Lower leg skin (tissue), 4 donors: ENCODE measurements around the gene RCAN2. TPM values are rescaled to one million over a fixed set of nuclear protein-coding genes. Genes with fewer than 3 reads are reported as not detected.

Source experiments
- DNase-seq, 2 donors: peaks; one replicate each; pipeline ENCODE4 v3.0.0-alpha.2; 2019; ENCODE audit warnings: low spot score in 2 of 2
- H3K4me3 ChIP-seq: fragments of 200-600 bp; sonication (generic); 2 replicates; pipeline ENCODE4 v1.5.1; 2017; ENCODE audit warnings: mild to moderate bottlenecking, low read depth; ENCODE audit not compliant: poor library complexity, severe bottlenecking
- CTCF ChIP-seq, 3 donors: fragments of 450-650 bp; IDR thresholded peaks; one replicate each; pipeline ENCODE4 v1.5.1; 2016; ENCODE audit warnings: antibody characterized with exemption in 3 of 3, mild to moderate bottlenecking in 3 of 3, moderate library complexity in 2 of 3
- POLR2A ChIP-seq, 2 donors: fragments of 450-650 bp; IDR thresholded peaks; one replicate each; pipeline ENCODE4 v1.6.1; 2016 to 2017; ENCODE audit warnings: antibody characterized with exemption in 2 of 2, mild to moderate bottlenecking in 1 of 2, moderate library complexity in 1 of 2
- WGBS, 2 donors: methylation state at CpG; one replicate each; pipeline ENCODE4 v1.1.5; 2018; 5-methylcytosine and 5-hydroxymethylcytosine counted together
- intact Hi-C: fragments of 100-400 bp; cut with DNase I; formaldehyde crosslinking; loops from one replicate; pipeline ENCODE4 v1.15.0; 2023; ENCODE audit warnings: low total_unique reads
- total RNA-seq, 4 donors: library from RNA; depleted of rRNA; stranded (reverse); fragments of >200 nt; gene quantifications; one replicate each; pipeline ENCODE4 v1.1.0, GENCODE V29; 2016

Gene RCAN2
- total RNA-seq, 4 donors from 2014 or later, result 3.7 to 18.7 (median 12.8) TPM

- intact Hi-C loops, result no loop called here
- TF ChIP-seq POLR2A (IDR thresholded peaks at IDR 0.05), result no peak
- TF ChIP-seq CTCF (IDR thresholded peaks at IDR 0.05), result no peak
- DNase-seq, result no peak
- WGBS, 2 donors, result 90 to 96% methylated on average over 3 of the region's 3 CpGs
- no peak overlapping the region for H3K4me3 ChIP-seq
Observed at GRCh38 chr6:46271728-46272127, 219.5 kb downstream of the RCAN2 start.

GRCh38 chr6:46271107-46271506, 220.1 kb downstream of the RCAN2 start:
- 76 to 88% methylated on average over 4 of the region's 4 CpGs for WGBS, 2 donors

GRCh38 chr6:46270336-46270735, 220.9 kb downstream of the RCAN2 start:
- TF ChIP-seq CTCF (IDR thresholded peaks at IDR 0.05), result no peak
- TF ChIP-seq POLR2A (IDR thresholded peaks at IDR 0.05), result no peak
- no peak overlapping the region for H3K4me3 ChIP-seq
- 85 to 87% methylated on average over 7 of the region's 7 CpGs for WGBS, 2 donors
- intact Hi-C loops, result no loop called here
- no peak for DNase-seq

More at GRCh38 chr6:46271107-46271506, 220.1 kb downstream of the RCAN2 start:
- no peak for DNase-seq
- intact Hi-C loops, result no loop called here
- TF ChIP-seq CTCF (IDR thresholded peaks at IDR 0.05), result no peak
- TF ChIP-seq POLR2A (IDR thresholded peaks at IDR 0.05), result no peak
- no peak overlapping the region for H3K4me3 ChIP-seq

- intact Hi-C loops, result no loop called here
- TF ChIP-seq CTCF (IDR thresholded peaks at IDR 0.05) (no peak), POLR2A (IDR thresholded peaks at IDR 0.05) (no peak)
- DNase-seq, result no peak
- H3K4me3 ChIP-seq, result no peak overlapping the region
- WGBS, 2 donors, result 87 to 93% methylated on average over 2 to 5 of the region's 5 CpGs
Observed at GRCh38 chr6:46269447-46270229, 221.6 kb downstream of the RCAN2 start.

- H3K4me3 ChIP-seq, result no peak overlapping the region
- intact Hi-C loops, result no loop called here
- no peak for TF ChIP-seq CTCF (IDR thresholded peaks at IDR 0.05)
- TF ChIP-seq POLR2A (IDR thresholded peaks at IDR 0.05), result no peak
- WGBS, 2 donors, result 90 to 94% methylated on average over 3 of the region's 3 CpGs
- no peak for DNase-seq
Observed at GRCh38 chr6:46267515-46267914, 223.7 kb downstream of the RCAN2 start.

GRCh38 chr6:46265373-46265772, 225.9 kb downstream of the RCAN2 start:
- 76 to 84% methylated on average over 2 of the region's 2 CpGs for WGBS, 2 donors
- intact Hi-C loops, result no loop called here

More at GRCh38 chr6:46265373-46265772, 225.9 kb downstream of the RCAN2 start:
- no peak overlapping the region for H3K4me3 ChIP-seq
- no peak for TF ChIP-seq CTCF (IDR thresholded peaks at IDR 0.05)
- TF ChIP-seq POLR2A (IDR thresholded peaks at IDR 0.05), result no peak
- DNase-seq, result no peak
